GM12878 (cell line): ENCODE measurements around the gene ADAMTSL3. TPM values are rescaled to one million over a fixed set of nuclear protein-coding genes. Genes with fewer than 3 reads are reported as not detected.

Source experiments
- BRCA1 ChIP-seq: IDR thresholded peaks from 2 replicates; pipeline ENCODE4 v1.6.1; 2011; ENCODE audit warnings: low read depth, low read length, improper control_type of control experiment
- CHD4 ChIP-seq: fragments of 200-600 bp; sonication (generic); IDR thresholded peaks from 2 replicates; pipeline ENCODE4 v1.6.1; 2016; ENCODE audit warnings: mild to moderate bottlenecking
- CREM ChIP-seq: IDR thresholded peaks from 2 replicates; pipeline ENCODE4 v1.6.1; 2014; ENCODE audit warnings: antibody characterized with exemption, low read depth
- ETV6 ChIP-seq, 2 experiments: fragments of 450-650 bp in 1 of 2; IDR thresholded peaks in 1 of 2; conservative IDR thresholded peaks in 1 of 2; 2 replicates each; pipeline ENCODE4 v1.6.1; 2014; ENCODE audit warnings: antibody characterized with exemption in 1 of 2, borderline replicate concordance in 1 of 2, low read depth in 1 of 2, mild to moderate bottlenecking in 1 of 2, moderate library complexity in 1 of 2
- POLR2AphosphoS2 ChIP-seq: IDR thresholded peaks from 2 replicates; pipeline ENCODE4 v1.6.1; 2011; ENCODE audit warnings: low read depth, mild to moderate bottlenecking, low read length, improper control_type of control experiment, moderate library complexity
- RUNX3 ChIP-seq: IDR thresholded peaks from 2 replicates; pipeline ENCODE4 v1.6.1; 2012; ENCODE audit warnings: low read length, inconsistent platforms
- ZNF687 ChIP-seq: fragments of 450-650 bp; IDR thresholded peaks from 2 replicates; pipeline ENCODE4 v1.6.1; 2017; ENCODE audit warnings: mild to moderate bottlenecking, moderate library complexity
- ZZZ3 ChIP-seq: IDR thresholded peaks from 2 replicates; pipeline ENCODE4 v1.6.1; 2011; ENCODE audit warnings: low read depth; ENCODE audit not compliant: control insufficient read depth, insufficient read length
- polyA plus RNA-seq, 11 experiments: library from polyadenylated mRNA; depleted of rRNA in 4 of 11; unstranded in 6 of 11; stranded (reverse) in 5 of 11; fragments of >200 nt; fragmentation: Nextera tagmentation in 4 of 11; fragmentation: Illumina TruSeq in 1 of 11; extraction: Ambion mirVana in 4 of 11; extraction: Trizol in 1 of 11; gene quantifications; 1 replicate in 1 of 11; 2 replicates in 10 of 11; pipeline versions ENCODE4 v1.2.1 to v1.2.3, GENCODE V29; 2011 to 2016; ENCODE audit warnings: inconsistent platforms in 2 of 11, missing spikeins in 2 of 11, low read depth in 1 of 11
- total RNA-seq, 4 experiments: library from RNA; depleted of rRNA in 3 of 4; stranded (reverse); fragments of >200 nt in 3 of 4; fragmentation: Illumina TruSeq in 1 of 4; extraction: Trizol in 1 of 4; gene quantifications; 2 replicates each; pipeline versions ENCODE4 v1.2.1 to v1.2.3, GENCODE V29; 2013 to 2021
- TF ChIP-seq, protein P1 (sequence below): IDR thresholded peaks from 2 replicates; pipeline ENCODE4 v1.6.1; 2011; ENCODE audit warnings: borderline replicate concordance, low read depth, mild to moderate bottlenecking, moderate library complexity, low read length; ENCODE audit not compliant: insufficient read depth, poor library complexity, severe bottlenecking

ADAMTSL3 gene
- total and polyA plus RNA-seq, 10 of the 15 experiments (the other 5 are each of a cell fraction or from before 2014, with no cell fraction given), result 0.01 to 0.28 (median 0.13) TPM

GRCh38 chr15:83732770-83733169 is 78.8 kb downstream of the ADAMTSL3 start (continued):
- TF ChIP-seq ZNF687 (no peak), ETV6 (conservative IDR thresholded peaks at IDR 0.05 in 1 of 2, IDR thresholded peaks at IDR 0.05 in 1 of 2; ENCODE audit: borderline replicate concordance in 1 of 2, low read depth in 1 of 2) (no peak), BRCA1 (no peak), RUNX3 (no peak), ZZZ3 (no peak), CREM (no peak), CHD4 (no peak), POLR2AphosphoS2 (no peak)
- TF ChIP-seq, protein P1, sequence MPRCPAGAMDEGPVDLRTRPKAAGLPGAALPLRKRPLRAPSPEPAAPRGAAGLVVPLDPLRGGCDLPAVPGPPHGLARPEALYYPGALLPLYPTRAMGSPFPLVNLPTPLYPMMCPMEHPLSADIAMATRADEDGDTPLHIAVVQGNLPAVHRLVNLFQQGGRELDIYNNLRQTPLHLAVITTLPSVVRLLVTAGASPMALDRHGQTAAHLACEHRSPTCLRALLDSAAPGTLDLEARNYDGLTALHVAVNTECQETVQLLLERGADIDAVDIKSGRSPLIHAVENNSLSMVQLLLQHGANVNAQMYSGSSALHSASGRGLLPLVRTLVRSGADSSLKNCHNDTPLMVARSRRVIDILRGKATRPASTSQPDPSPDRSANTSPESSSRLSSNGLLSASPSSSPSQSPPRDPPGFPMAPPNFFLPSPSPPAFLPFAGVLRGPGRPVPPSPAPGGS, result no peak
- TF ChIP-seq, all 136 proteins: peak for 0
